ENCODE measurements around the gene VAC14.

DNA sequence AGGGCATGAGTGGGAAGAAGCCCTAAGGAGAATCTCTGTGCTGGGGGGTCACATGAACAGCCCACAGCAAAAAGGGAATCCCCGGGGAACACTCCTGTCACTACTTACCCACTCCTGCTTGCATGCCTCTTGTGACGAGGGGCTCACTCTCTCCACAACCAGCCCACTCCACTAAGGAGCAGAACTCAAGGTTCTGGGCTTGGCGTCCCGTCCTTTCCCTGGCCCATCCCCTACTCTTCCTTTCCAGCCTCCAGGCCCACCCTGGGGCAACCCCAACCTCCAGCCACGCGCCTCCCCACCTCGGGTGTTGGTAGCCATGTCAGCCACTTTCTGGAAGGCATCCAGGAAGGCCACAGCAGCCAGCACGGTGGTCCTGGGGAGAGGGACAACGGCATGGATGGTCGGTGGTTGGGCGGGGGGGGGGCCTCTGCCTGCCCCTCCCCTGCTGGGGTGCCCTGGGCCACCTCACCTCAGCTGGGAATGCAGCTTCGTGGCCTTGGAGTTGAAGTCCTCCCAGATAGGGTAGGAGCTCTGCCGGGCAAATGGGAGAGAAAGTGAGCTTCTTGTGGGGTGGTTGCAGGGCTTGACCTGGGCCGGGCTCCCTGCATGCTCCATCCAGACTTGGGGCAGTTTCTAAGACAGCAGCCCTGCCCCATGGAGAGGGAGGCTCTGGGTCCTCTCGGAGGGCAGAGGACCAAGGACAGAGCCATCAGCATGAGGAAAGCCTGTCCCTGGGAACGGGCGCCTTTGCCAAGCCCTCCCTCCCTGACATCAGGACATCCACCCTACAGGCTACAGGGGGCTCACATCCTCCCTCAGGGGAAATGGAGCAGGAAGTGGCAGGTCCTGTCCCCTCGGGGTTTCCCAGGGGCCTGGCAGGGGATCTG is 120.2 kb downstream of the VAC14 start:
- TF ChIP-seq, protein P1, sequence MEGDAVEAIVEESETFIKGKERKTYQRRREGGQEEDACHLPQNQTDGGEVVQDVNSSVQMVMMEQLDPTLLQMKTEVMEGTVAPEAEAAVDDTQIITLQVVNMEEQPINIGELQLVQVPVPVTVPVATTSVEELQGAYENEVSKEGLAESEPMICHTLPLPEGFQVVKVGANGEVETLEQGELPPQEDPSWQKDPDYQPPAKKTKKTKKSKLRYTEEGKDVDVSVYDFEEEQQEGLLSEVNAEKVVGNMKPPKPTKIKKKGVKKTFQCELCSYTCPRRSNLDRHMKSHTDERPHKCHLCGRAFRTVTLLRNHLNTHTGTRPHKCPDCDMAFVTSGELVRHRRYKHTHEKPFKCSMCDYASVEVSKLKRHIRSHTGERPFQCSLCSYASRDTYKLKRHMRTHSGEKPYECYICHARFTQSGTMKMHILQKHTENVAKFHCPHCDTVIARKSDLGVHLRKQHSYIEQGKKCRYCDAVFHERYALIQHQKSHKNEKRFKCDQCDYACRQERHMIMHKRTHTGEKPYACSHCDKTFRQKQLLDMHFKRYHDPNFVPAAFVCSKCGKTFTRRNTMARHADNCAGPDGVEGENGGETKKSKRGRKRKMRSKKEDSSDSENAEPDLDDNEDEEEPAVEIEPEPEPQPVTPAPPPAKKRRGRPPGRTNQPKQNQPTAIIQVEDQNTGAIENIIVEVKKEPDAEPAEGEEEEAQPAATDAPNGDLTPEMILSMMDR (IDR thresholded peaks at IDR 0.05), result no peak
- no peak for TF ChIP-seq ZFX (IDR thresholded peaks at IDR 0.05; ENCODE audit: borderline replicate concordance)
